Stimulated activated naive CD8-positive, alpha-beta T cell treated with anti-CD3 and anti-CD28 coated beads, Interleukin-15, Interleukin-2, amounts not matched to agents 100 ng/mL and 50 ng/mL, for 24 hours (primary cell): ENCODE results near the gene CRY2.
A peak's percentile ranks its signal among the peaks of the same experiment; 100 is the strongest.

Experiments
- H3K27ac Mint-ChIP-seq: one replicate; pipeline ENCODE4 v1.8.0; 2021; ENCODE audit warnings: mild to moderate bottlenecking, mixed read lengths
- H3K27me3 Mint-ChIP-seq: one replicate; pipeline ENCODE4 v1.8.0; 2021; ENCODE audit warnings: mixed read lengths
- H3K36me3 Mint-ChIP-seq: one replicate; pipeline ENCODE4 v1.8.0; 2021; ENCODE audit warnings: low read depth, mixed read lengths
- H3K4me1 Mint-ChIP-seq: one replicate; pipeline ENCODE4 v1.8.0; 2021; ENCODE audit warnings: low read depth, mixed read lengths
- H3K4me3 Mint-ChIP-seq: one replicate; pipeline ENCODE4 v1.8.0; 2021; ENCODE audit warnings: mild to moderate bottlenecking, mixed read lengths
- H3K9me3 Mint-ChIP-seq: one replicate; pipeline ENCODE4 v1.8.0; 2021; ENCODE audit warnings: mixed read lengths

Gene CRY2

GRCh38 chr11:45927684-45928413, 80.6 kb downstream of the CRY2 start:
- Mint-ChIP-seq H3K27me3 (peaks cover 8% of the 10 kb centered on the region), H3K36me3 (peaks cover 10% of the 10 kb centered on the region), H3K4me1 (peaks cover 24% of the 10 kb centered on the region), H3K4me3 (no peak overlapping the region), H3K9me3 (no peaks in the 10 kb centered on the region), H3K27ac (no peak overlapping the region)

- Mint-ChIP-seq H3K4me1 (peaks cover 21% of the 10 kb centered on the region), H3K27me3 (peaks cover 5% of the 10 kb centered on the region), H3K4me3 (no peak overlapping the region)
Measured at GRCh38 chr11:45928535-45929215, 81.4 kb downstream of the CRY2 start.

GRCh38 chr11:45929486-45930030, 82.3 kb downstream of the CRY2 start:
- peaks cover 10% of the 10 kb centered on the region for H3K36me3 Mint-ChIP-seq
- no peaks in the 10 kb centered on the region for H3K9me3 Mint-ChIP-seq
- H3K27me3 Mint-ChIP-seq, result no peaks in the 10 kb centered on the region
- H3K4me1 Mint-ChIP-seq, result peaks cover 15% of the 10 kb centered on the region
- peak overlapping the region; percentile 81 for H3K27ac Mint-ChIP-seq
- peak overlapping the region; percentile 66 for H3K4me3 Mint-ChIP-seq

More at GRCh38 chr11:45928535-45929215, 81.4 kb downstream of the CRY2 start:
- Mint-ChIP-seq H3K36me3 (peaks cover 10% of the 10 kb centered on the region), H3K9me3 (no peaks in the 10 kb centered on the region), H3K27ac (no peak overlapping the region)

GRCh38 chr11:45930031-45930794, 82.9 kb downstream of the CRY2 start:
- Mint-ChIP-seq H3K27ac (peak overlapping the region; percentile 81), H3K27me3 (no peaks in the 10 kb centered on the region), H3K4me3 (peak overlapping the region; percentile 66), H3K9me3 (no peaks in the 10 kb centered on the region), H3K4me1 (peaks cover 15% of the 10 kb centered on the region), H3K36me3 (peaks cover 10% of the 10 kb centered on the region)

GRCh38 chr11:45930951-45931570, 83.8 kb downstream of the CRY2 start:
- peaks cover 10% of the 10 kb centered on the region for H3K36me3 Mint-ChIP-seq
- peak overlapping the region; percentile 49 for H3K27ac Mint-ChIP-seq
- peaks cover 15% of the 10 kb centered on the region for H3K4me1 Mint-ChIP-seq
- H3K9me3 Mint-ChIP-seq, result no peaks in the 10 kb centered on the region
- no peaks in the 10 kb centered on the region for H3K27me3 Mint-ChIP-seq
- H3K4me3 Mint-ChIP-seq, result peak overlapping the region; percentile 31

DNA sequence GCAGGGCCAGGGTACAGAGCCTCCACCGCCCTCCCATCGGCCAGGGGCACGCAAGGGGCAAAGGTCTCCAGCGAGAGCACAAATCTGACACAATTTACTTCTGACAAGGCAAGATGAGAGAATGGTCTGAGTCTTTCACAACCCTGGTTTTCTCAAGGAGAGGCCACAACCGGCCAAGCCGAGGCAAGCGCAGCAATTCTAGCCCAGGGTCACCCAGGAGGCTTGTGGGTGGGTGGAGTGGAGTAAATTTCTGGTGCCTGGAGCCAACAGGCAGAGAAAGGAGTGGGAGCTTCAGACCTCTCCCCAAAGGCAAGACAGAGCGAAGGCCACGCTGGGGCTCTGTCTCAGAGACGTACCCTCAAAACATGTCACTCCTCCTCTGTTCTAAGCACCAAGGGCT, 84.5 kb downstream of the CRY2 start:
- Mint-ChIP-seq H3K4me3 (peak overlapping the region; percentile 31), H3K27me3 (no peaks in the 10 kb centered on the region), H3K36me3 (peaks cover 10% of the 10 kb centered on the region), H3K4me1 (peaks cover 18% of the 10 kb centered on the region), H3K9me3 (no peaks in the 10 kb centered on the region), H3K27ac (peak overlapping the region; percentile 49)

GRCh38 chr11:45932217-45932616, 84.9 kb downstream of the CRY2 start:
- Mint-ChIP-seq H3K4me3 (peak overlapping the region; percentile 63), H3K36me3 (peaks cover 10% of the 10 kb centered on the region), H3K9me3 (no peaks in the 10 kb centered on the region), H3K4me1 (peaks cover 19% of the 10 kb centered on the region), H3K27ac (peak overlapping the region; percentile 2), H3K27me3 (no peaks in the 10 kb centered on the region)
